HFFc6 (cell line): ENCODE results near the gene GPR173. TPM values are rescaled to one million over a fixed set of nuclear protein-coding genes. Genes with fewer than 3 reads are reported as not detected.

Source experiments
- DNase-seq: peaks from one replicate; pipeline ENCODE4 v3.0.0-alpha.2; 2018
- H3K27ac Mint-ChIP-seq: 2 replicates; pipeline ENCODE4 v1.8.0; 2020; ENCODE audit warnings: mild to moderate bottlenecking, mixed read lengths
- H3K27me3 Mint-ChIP-seq: 2 replicates; pipeline ENCODE4 v1.8.0; 2021; ENCODE audit warnings: mild to moderate bottlenecking, moderate library complexity, mixed read lengths; ENCODE audit not compliant: insufficient read depth
- H3K36me3 Mint-ChIP-seq: 2 replicates; pipeline ENCODE4 v1.8.0; 2021; ENCODE audit warnings: low read depth, mixed read lengths
- H3K4me1 Mint-ChIP-seq: 2 replicates; pipeline ENCODE4 v1.8.0; 2020; ENCODE audit warnings: low read depth, mixed read lengths
- H3K4me3 Mint-ChIP-seq: 2 replicates; pipeline ENCODE4 v1.8.0; 2020; ENCODE audit warnings: mild to moderate bottlenecking, moderate library complexity, mixed read lengths
- H3K9me3 Mint-ChIP-seq: 2 replicates; pipeline ENCODE4 v1.8.0; 2020; ENCODE audit warnings: mild to moderate bottlenecking, mixed read lengths
- CTCF ChIP-seq: fragments of 200-600 bp; sonication (generic); IDR thresholded peaks from 2 replicates; pipeline ENCODE4 v1.5.0; 2021; ENCODE audit warnings: antibody characterized with exemption, mild to moderate bottlenecking
- total RNA-seq, 6 experiments: library from RNA; stranded (reverse); fragmentation: NEBNext Ultra II Directional; extraction: Animal tissue kit (Norgen Biotek cat#: 25700); gene quantifications; 2 replicates in 1 of 6; 3 replicates in 5 of 6; pipeline ENCODE4 v1.2.3, GENCODE V29; 2021

GPR173 gene
- total RNA-seq, 6 experiments from 2014 or later, result 2.1 to 3.1 (median 2.8) TPM

DNA sequence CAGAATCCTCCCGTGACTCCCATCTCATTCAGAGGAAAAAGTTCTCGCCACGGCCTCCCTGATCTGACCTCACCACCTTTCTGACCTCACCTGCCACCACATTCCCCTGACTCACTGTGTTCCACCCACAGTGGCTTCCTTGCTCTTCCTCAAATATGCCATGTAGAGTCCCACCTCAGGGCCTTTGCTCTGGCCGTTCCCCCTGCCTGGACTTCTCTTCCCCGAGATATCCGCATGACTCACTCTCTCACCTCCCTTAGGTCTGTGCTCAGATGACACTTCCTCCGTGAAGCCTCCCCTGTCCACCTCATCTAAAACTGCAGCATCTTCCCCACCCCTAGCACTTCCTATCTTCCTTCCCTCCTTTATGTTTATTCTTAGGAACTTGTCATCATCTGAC, 26.4 kb downstream of the GPR173 start:
- Mint-ChIP-seq H3K27me3 (no peaks in the 10 kb centered on the region; the same call in none of the 2 replicates), H3K4me1 (peaks cover 20% of the 10 kb centered on the region), H3K36me3 (peaks cover 5% of the 10 kb centered on the region), H3K9me3 (no peaks in the 10 kb centered on the region), H3K27ac (no peak overlapping the region), H3K4me3 (no peak overlapping the region)
- no peak for DNase-seq
- no peak for TF ChIP-seq CTCF

GRCh38 chrX:53076671-53077070, 28.1 kb downstream of the GPR173 start:
- no peaks in the 10 kb centered on the region for H3K9me3 Mint-ChIP-seq
- no peak overlapping the region for H3K4me3 Mint-ChIP-seq
- H3K27me3 Mint-ChIP-seq, result no peaks in the 10 kb centered on the region; the same call in none of the 2 replicates
- DNase-seq, result no peak
- H3K27ac Mint-ChIP-seq, result no peak overlapping the region
- peaks cover 24% of the 10 kb centered on the region for H3K4me1 Mint-ChIP-seq
- peaks cover 5% of the 10 kb centered on the region for H3K36me3 Mint-ChIP-seq
- no peak for TF ChIP-seq CTCF

- no peak for DNase-seq
- peaks cover 5% of the 10 kb centered on the region for H3K36me3 Mint-ChIP-seq
- peaks cover 16% of the 10 kb centered on the region for H3K4me1 Mint-ChIP-seq
- H3K27ac Mint-ChIP-seq, result no peak overlapping the region
- H3K9me3 Mint-ChIP-seq, result no peaks in the 10 kb centered on the region
- no peak overlapping the region for H3K4me3 Mint-ChIP-seq
- TF ChIP-seq CTCF, result no peak
- no peaks in the 10 kb centered on the region; the same call in none of the 2 replicates for H3K27me3 Mint-ChIP-seq
These were observed 28.9 kb downstream of the GPR173 start for GRCh38 chrX:53077207-53078197.

DNA sequence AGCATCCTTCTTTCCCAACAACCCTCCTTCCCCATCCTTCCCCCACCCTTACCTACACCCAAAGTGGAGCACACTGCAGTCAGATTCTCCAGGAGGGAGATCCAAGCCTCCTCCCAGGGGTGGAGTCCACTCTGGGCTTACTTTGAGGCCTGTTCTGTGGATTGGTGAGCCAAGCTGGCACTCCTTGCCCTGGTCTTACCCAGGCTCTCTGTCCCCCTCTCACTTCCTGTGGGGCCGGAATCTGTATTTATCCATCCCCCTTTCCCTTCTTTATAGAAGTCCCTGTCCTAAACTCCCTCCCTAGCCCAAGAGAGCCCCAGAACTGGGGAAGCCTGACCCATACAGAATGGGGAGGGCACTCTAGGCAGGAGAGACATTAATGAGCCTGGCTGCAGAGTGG, 30.4 kb downstream of the GPR173 start:
- TF ChIP-seq CTCF, result no peak
- Mint-ChIP-seq H3K9me3 (no peaks in the 10 kb centered on the region), H3K27ac (no peak overlapping the region), H3K36me3 (peaks cover 5% of the 10 kb centered on the region), H3K27me3 (peaks cover 2% of the 10 kb centered on the region), H3K4me3 (no peak overlapping the region), H3K4me1 (peaks cover 26% of the 10 kb centered on the region)
- no peak for DNase-seq

GRCh38 chrX:53080628-53081580, 32.3 kb downstream of the GPR173 start:
- H3K36me3 Mint-ChIP-seq, result peaks cover 12% of the 10 kb centered on the region
- H3K27ac Mint-ChIP-seq, result peak overlapping the region; percentile 96
- no peak for TF ChIP-seq CTCF
- H3K4me1 Mint-ChIP-seq, result peaks cover 32% of the 10 kb centered on the region
- peak overlapping the region; percentile 81 for H3K4me3 Mint-ChIP-seq
- peaks cover 4% of the 10 kb centered on the region for H3K27me3 Mint-ChIP-seq
- no peaks in the 10 kb centered on the region for H3K9me3 Mint-ChIP-seq
- DNase-seq, result no peak
